Mucosa of stomach (tissue), 1 donor: ENCODE results near the gene COL23A1.
"Not testable (repeated sequence)": the region's sequence is repeated elsewhere in the genome, so short reads cannot be mapped to it uniquely, and the experiment has no call there.

Source experiments
- H3K27me3 ChIP-seq: one replicate; pipeline ENCODE4 v1.7.0; 2013; ENCODE audit warnings: mild to moderate bottlenecking, low read length; ENCODE audit not compliant: control insufficient read depth, insufficient read depth
- H3K36me3 ChIP-seq: one replicate; pipeline ENCODE4 v1.7.0; 2013; ENCODE audit warnings: low read length; ENCODE audit not compliant: control insufficient read depth, insufficient read depth
- H3K4me1 ChIP-seq: one replicate; pipeline ENCODE4 v1.7.0; 2013; ENCODE audit warnings: mild to moderate bottlenecking, low read length; ENCODE audit not compliant: control insufficient read depth, insufficient read depth
- H3K4me3 ChIP-seq: one replicate; pipeline ENCODE4 v1.7.0; 2013; ENCODE audit warnings: low read length
- H3K9ac ChIP-seq: one replicate; pipeline ENCODE4 v1.7.0; 2013; ENCODE audit warnings: mild to moderate bottlenecking, low read length, moderate library complexity
- H3K9me3 ChIP-seq: one replicate; pipeline ENCODE4 v1.7.0; 2013; ENCODE audit warnings: mild to moderate bottlenecking, low read length, moderate library complexity; ENCODE audit not compliant: control insufficient read depth
- donor health status: Pancreatic carcinoma.

Gene COL23A1

GRCh38 chr5:178486878-178487512 lies 103.2 kb downstream of the COL23A1 start:
- H3K9ac ChIP-seq, H3K9me3 ChIP-seq, H3K36me3 ChIP-seq, H3K4me3 ChIP-seq, H3K4me1 ChIP-seq, H3K27me3 ChIP-seq: not testable (repeated sequence)

DNA sequence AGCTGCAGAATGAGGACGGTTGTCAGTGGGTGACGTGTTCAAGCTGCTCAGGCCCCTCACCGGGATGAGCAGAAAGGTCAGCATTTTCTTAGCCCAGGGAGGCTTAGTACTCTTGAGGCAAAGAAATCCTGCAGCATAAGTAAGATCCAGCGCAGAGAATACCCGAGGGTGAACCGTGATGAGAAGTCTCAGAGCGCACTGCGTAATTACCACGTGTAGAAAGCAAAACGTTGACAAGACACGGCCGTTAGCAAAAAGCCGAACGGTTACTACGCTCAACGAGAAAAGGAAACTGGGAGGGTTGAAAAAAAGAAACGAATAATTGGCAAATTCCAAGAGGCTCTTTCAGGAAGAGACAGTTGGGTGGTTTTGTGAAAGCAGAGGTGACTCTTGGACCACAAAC lies 104.0 kb downstream of the COL23A1 start:
- H3K27me3 ChIP-seq = no peaks in the 10 kb centered on the region
- H3K9ac ChIP-seq = no peak overlapping the region
- H3K4me1 ChIP-seq = no peaks in the 10 kb centered on the region
- H3K36me3 ChIP-seq = no peaks in the 10 kb centered on the region
- H3K4me3 ChIP-seq = no peak overlapping the region
- no peaks in the 10 kb centered on the region for H3K9me3 ChIP-seq

- Histone ChIP-seq H3K4me1 (no peaks in the 10 kb centered on the region), H3K27me3 (no peaks in the 10 kb centered on the region), H3K4me3 (no peak overlapping the region), H3K36me3 (no peaks in the 10 kb centered on the region), H3K9me3 (no peaks in the 10 kb centered on the region), H3K9ac (no peak overlapping the region)
Measured at GRCh38 chr5:178483620-178484019, 106.6 kb downstream of the COL23A1 start.

- H3K27me3 ChIP-seq = no peaks in the 10 kb centered on the region
- H3K4me3 ChIP-seq = no peak overlapping the region
- H3K36me3 ChIP-seq = no peaks in the 10 kb centered on the region
- no peak overlapping the region for H3K9ac ChIP-seq
- H3K4me1 ChIP-seq = no peaks in the 10 kb centered on the region
- H3K9me3 ChIP-seq = no peaks in the 10 kb centered on the region
Measured at GRCh38 chr5:178479261-178479660, 110.9 kb downstream of the COL23A1 start.

DNA sequence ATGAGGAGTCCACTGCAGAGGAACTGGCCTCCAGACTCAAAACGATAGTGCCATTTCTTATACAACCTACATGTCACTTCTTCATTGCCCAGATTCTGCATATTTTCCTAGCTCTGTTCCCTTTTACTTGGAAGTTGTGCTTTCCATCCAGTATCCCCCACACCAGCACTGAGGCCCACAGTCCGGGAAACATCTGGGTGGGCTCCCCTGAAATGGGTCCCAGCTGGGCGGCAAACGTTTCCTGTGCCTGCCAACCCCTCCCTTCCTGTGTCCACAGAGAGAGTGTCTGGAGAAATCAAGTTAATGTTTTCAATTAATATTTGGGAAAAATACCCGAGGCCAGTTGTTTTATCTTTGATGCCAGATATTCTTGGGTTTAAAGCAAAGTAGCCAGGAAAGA lies 111.8 kb downstream of the COL23A1 start:
- no peak overlapping the region for H3K9ac ChIP-seq
- no peaks in the 10 kb centered on the region for H3K36me3 ChIP-seq
- H3K4me3 ChIP-seq = no peak overlapping the region
- no peaks in the 10 kb centered on the region for H3K4me1 ChIP-seq
- H3K27me3 ChIP-seq = no peaks in the 10 kb centered on the region
- no peaks in the 10 kb centered on the region for H3K9me3 ChIP-seq

GRCh38 chr5:178477802-178478201 lies 112.4 kb downstream of the COL23A1 start:
- H3K27me3 ChIP-seq = no peaks in the 10 kb centered on the region
- no peaks in the 10 kb centered on the region for H3K9me3 ChIP-seq
- no peak overlapping the region for H3K9ac ChIP-seq
- no peaks in the 10 kb centered on the region for H3K4me1 ChIP-seq
- H3K36me3 ChIP-seq = no peaks in the 10 kb centered on the region
- no peak overlapping the region for H3K4me3 ChIP-seq

DNA sequence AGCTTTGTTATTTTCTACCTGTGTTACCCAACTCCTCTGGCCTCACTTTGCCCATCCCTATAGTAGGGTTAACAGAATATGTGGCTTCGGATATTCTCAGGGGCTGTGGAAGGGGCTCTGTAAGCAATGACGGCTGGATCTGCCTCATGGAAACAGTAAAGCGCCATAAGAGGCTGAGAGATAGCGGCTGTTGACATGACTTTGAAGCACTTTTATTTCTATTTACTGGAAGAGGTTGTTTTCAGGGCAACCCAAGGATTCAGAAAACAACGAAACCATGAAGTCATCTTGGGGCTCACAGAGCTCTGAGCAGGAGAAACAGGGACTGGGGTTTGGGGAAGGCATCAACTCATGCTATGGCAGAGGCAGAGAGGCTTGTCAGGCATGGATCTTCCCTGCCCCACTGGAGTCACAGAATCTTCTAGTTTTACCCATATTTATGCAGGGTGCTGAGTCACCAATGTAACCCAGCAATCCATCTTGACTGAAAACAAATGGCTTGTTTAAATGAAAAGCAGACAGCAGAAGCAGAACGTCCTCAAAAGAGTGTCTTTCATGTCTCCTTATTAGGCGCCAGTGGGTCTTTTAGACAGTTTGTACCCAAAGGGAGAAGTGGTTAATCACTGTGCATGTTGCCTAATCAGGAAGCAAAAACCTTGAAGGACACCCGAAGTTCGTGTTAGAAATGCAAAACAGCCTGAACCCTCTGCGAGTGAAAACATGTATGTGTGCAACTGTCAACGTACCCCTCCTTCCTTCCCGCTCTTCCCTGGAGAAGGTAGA lies 113.0 kb downstream of the COL23A1 start:
- H3K9ac ChIP-seq = no peak overlapping the region
- no peaks in the 10 kb centered on the region for H3K4me1 ChIP-seq
- H3K9me3 ChIP-seq = no peaks in the 10 kb centered on the region
- H3K27me3 ChIP-seq = no peaks in the 10 kb centered on the region
- H3K36me3 ChIP-seq = no peaks in the 10 kb centered on the region
- no peak overlapping the region for H3K4me3 ChIP-seq

DNA sequence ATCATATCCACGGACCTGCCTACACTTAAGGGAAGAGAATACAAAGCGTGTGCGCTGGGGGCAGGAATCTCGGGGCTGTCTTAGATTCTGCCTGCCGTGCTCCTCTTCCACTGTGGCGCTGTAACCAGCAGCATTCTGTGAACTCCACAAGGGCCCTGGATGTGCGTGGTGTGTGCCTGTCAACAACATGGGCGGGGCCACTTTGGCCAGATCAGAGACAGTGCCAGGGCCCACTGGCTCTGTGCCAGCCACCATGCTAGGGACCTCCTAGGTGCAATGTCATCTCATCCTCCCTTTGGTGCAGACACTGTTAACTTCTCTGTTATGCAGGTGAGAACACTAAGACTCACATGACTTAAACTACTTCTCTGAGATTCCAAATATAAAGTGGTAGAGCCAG lies 113.7 kb downstream of the COL23A1 start:
- Histone ChIP-seq H3K9me3 (no peaks in the 10 kb centered on the region), H3K27me3 (no peaks in the 10 kb centered on the region), H3K4me1 (no peaks in the 10 kb centered on the region), H3K36me3 (no peaks in the 10 kb centered on the region), H3K9ac (no peak overlapping the region), H3K4me3 (no peak overlapping the region)

- Histone ChIP-seq H3K36me3 (no peaks in the 10 kb centered on the region), H3K4me1 (no peaks in the 10 kb centered on the region), H3K4me3 (no peak overlapping the region), H3K9ac (no peak overlapping the region), H3K27me3 (no peaks in the 10 kb centered on the region), H3K9me3 (no peaks in the 10 kb centered on the region)
Measured at GRCh38 chr5:178475422-178475821, 114.8 kb downstream of the COL23A1 start.

- Histone ChIP-seq H3K4me3 (no peak overlapping the region), H3K27me3 (no peaks in the 10 kb centered on the region), H3K9ac (no peak overlapping the region), H3K9me3 (no peaks in the 10 kb centered on the region), H3K36me3 (no peaks in the 10 kb centered on the region), H3K4me1 (no peaks in the 10 kb centered on the region)
Measured at GRCh38 chr5:178474562-178475184, 115.5 kb downstream of the COL23A1 start.

DNA sequence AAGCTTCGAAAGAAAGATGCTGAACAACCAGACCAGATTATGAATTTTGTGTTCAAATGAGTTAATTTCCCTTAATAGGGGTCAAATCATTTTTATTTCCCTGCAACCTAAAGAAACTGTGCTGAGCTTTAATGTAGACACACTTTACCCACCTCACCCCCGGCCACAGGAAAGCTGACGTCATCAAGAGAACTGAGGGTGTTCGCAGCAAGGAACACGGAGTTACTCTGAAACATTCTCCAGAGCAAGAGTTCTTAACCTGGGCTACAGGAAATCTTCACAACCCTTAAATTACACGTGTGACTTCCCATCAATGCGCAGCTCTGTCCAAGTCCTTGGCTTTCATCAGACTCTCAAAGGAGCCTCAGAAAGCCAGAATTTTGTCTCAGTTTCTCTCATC lies 116.3 kb downstream of the COL23A1 start:
- no peaks in the 10 kb centered on the region for H3K9me3 ChIP-seq
- no peaks in the 10 kb centered on the region for H3K4me1 ChIP-seq
- H3K36me3 ChIP-seq = no peaks in the 10 kb centered on the region
- no peaks in the 10 kb centered on the region for H3K27me3 ChIP-seq
- H3K4me3 ChIP-seq = no peak overlapping the region
- no peak overlapping the region for H3K9ac ChIP-seq

DNA sequence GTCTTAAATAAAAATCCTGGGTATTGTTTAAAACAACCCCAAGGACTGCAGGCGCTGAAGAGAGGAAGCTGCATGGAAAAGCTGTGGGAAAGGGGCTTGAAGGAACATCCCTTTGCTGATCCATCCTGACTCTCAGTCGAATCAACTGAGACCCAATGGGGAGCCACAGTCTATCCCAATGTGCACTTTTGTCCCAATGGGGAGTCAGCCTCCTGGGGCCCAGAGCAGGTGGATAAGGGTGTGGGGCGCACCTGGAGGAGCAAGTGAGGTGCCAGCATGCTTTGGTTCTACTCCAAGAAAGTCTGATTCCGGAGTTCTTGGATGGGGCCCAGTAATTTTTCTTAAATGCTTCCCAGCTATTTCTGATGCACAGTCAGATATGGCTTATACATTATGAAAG lies 118.1 kb downstream of the COL23A1 start:
- H3K36me3 ChIP-seq = no peaks in the 10 kb centered on the region
- no peaks in the 10 kb centered on the region for H3K9me3 ChIP-seq
- H3K4me1 ChIP-seq = no peaks in the 10 kb centered on the region
- H3K9ac ChIP-seq = no peak overlapping the region
- H3K4me3 ChIP-seq = no peak overlapping the region
- no peaks in the 10 kb centered on the region for H3K27me3 ChIP-seq
